Chondrocyte (in vitro differentiated cells): ENCODE results near the gene PTK6. TPM values are rescaled to one million over a fixed set of nuclear protein-coding genes. Genes with fewer than 3 reads are reported as not detected.

Experiments used
- DNase-seq: peaks from one replicate; pipeline ENCODE4 v3.0.0; 2021; ENCODE audit warnings: mixed read lengths, low spot score
- H3K27ac Mint-ChIP-seq: one replicate; pipeline ENCODE4 v1.8.0; 2021; ENCODE audit warnings: mild to moderate bottlenecking, moderate library complexity, mixed read lengths; ENCODE audit not compliant: unreplicated experiment
- H3K27me3 Mint-ChIP-seq: 2 replicates; pipeline ENCODE4 v1.8.0; 2021; ENCODE audit warnings: low read depth, mixed read lengths
- H3K36me3 Mint-ChIP-seq: 2 replicates; pipeline ENCODE4 v1.8.0; 2021; ENCODE audit warnings: low read depth, mixed read lengths
- H3K4me1 Mint-ChIP-seq: 2 replicates; pipeline ENCODE4 v1.8.0; 2021; ENCODE audit warnings: low read depth, mild to moderate bottlenecking, mixed read lengths
- H3K4me3 Mint-ChIP-seq: one replicate; pipeline ENCODE4 v1.8.0; 2021; ENCODE audit warnings: mild to moderate bottlenecking, moderate library complexity, mixed read lengths; ENCODE audit not compliant: unreplicated experiment
- H3K9me3 Mint-ChIP-seq: 2 replicates; pipeline ENCODE4 v1.8.0; 2021; ENCODE audit warnings: low read depth, mixed read lengths
- CTCF ChIP-seq: fragments of 200-600 bp; sonication (generic); IDR thresholded peaks from 2 replicates; pipeline ENCODE4 v1.5.0; 2021; ENCODE audit warnings: antibody characterized with exemption, mild to moderate bottlenecking, moderate library complexity
- total RNA-seq: library from RNA; stranded (reverse); gene quantifications from 3 replicates; pipeline ENCODE4 v1.2.1, GENCODE V29; 2021

PTK6 gene
- total RNA-seq, 1 donor from 2014 or later = not detected

- no peaks in the 10 kb centered on the region for H3K4me1 Mint-ChIP-seq
- H3K4me3 Mint-ChIP-seq = no peak overlapping the region
- DNase-seq = no peak
- no peak for TF ChIP-seq CTCF
- H3K27me3 Mint-ChIP-seq = no peaks in the 10 kb centered on the region
- no peaks in the 10 kb centered on the region for H3K9me3 Mint-ChIP-seq
- H3K36me3 Mint-ChIP-seq = peaks cover 3% of the 10 kb centered on the region
- no peak overlapping the region for H3K27ac Mint-ChIP-seq
Observed at GRCh38 chr20:63564036-63564810, 27.0 kb upstream of the PTK6 start.

- no peaks in the 10 kb centered on the region for H3K4me1 Mint-ChIP-seq
- no peak overlapping the region for H3K4me3 Mint-ChIP-seq
- no peak for DNase-seq
- H3K27ac Mint-ChIP-seq = no peak overlapping the region
- H3K36me3 Mint-ChIP-seq = peaks cover 4% of the 10 kb centered on the region
- no peaks in the 10 kb centered on the region for H3K9me3 Mint-ChIP-seq
- H3K27me3 Mint-ChIP-seq = no peaks in the 10 kb centered on the region
- TF ChIP-seq CTCF = no peak
Observed at GRCh38 chr20:63563225-63563935, 26.2 kb upstream of the PTK6 start.

- Mint-ChIP-seq H3K27ac (no peak overlapping the region), H3K4me3 (no peak overlapping the region), H3K9me3 (no peaks in the 10 kb centered on the region), H3K4me1 (no peaks in the 10 kb centered on the region), H3K27me3 (no peaks in the 10 kb centered on the region), H3K36me3 (peaks cover 4% of the 10 kb centered on the region)
- DNase-seq = no peak
- TF ChIP-seq CTCF = no peak
Observed at GRCh38 chr20:63562461-63563224, 25.5 kb upstream of the PTK6 start.

GRCh38 chr20:63561624-63562396 lies 24.6 kb upstream of the PTK6 start:
- H3K27ac Mint-ChIP-seq = no peak overlapping the region
- H3K4me1 Mint-ChIP-seq = no peaks in the 10 kb centered on the region
- no peak for DNase-seq
- peaks cover 4% of the 10 kb centered on the region for H3K36me3 Mint-ChIP-seq
- H3K4me3 Mint-ChIP-seq = no peak overlapping the region
- no peak for TF ChIP-seq CTCF
- no peaks in the 10 kb centered on the region for H3K27me3 Mint-ChIP-seq
- H3K9me3 Mint-ChIP-seq = no peaks in the 10 kb centered on the region
